B cell (primary cell): Measurements from ENCODE around the gene TTLL10. TPM values are rescaled to one million over a fixed set of nuclear protein-coding genes. Genes with fewer than 3 reads are reported as not detected.

Experiments
- ATAC-seq: fragments of 200-7000 bp; cut with Tn5 transposase; one replicate; pipeline ENCODE4 v1.10.0; 2021; ENCODE audit warnings: low read depth, mild to moderate bottlenecking, moderate number of reproducible peaks, moderate library complexity
- CTCF ChIA-PET: fragments of 350-600 bp; sonication (Branson Sonifier 250); formaldehyde crosslinking; loops from one replicate; lab custom pipeline; 2021; ENCODE audit warnings: antibody characterized with exemption, inconsistent platforms; lab: Charles Lee
- POLR2A ChIA-PET: fragments of 350-600 bp; sonication (Branson Sonifier 250); formaldehyde crosslinking; loops from one replicate; lab custom pipeline; 2021; ENCODE audit warnings: antibody characterized with exemption; lab: Charles Lee
- DNase-seq: peaks from one replicate; pipeline ENCODE4 v3.0.0; 2013
- H2AFZ ChIP-seq: 2 replicates; pipeline ENCODE4 v1.6.1; 2012; ENCODE audit warnings: mild to moderate bottlenecking, low read depth, low read length; ENCODE audit not compliant: insufficient read depth, poor library complexity, severe bottlenecking
- H3K27ac ChIP-seq, 2 donors: 1 replicate in 1 of 2; 2 replicates in 1 of 2; pipeline ENCODE4 v1.5.1; 2012 to 2013; ENCODE audit warnings: low read length in 2 of 2, mild to moderate bottlenecking in 2 of 2, moderate library complexity in 1 of 2
- H3K27me3 ChIP-seq, 4 experiments: fragments of 200-600 bp in 1 of 4; sonication (generic) in 1 of 4; replicated peaks in 1 of 4; 1 replicate in 2 of 4; 2 replicates in 2 of 4; pipeline versions ENCODE4 v1.6.1 to v1.7.0; 2013 to 2016; ENCODE audit warnings: low read length in 3 of 4, mild to moderate bottlenecking in 2 of 4, mixed read lengths in 1 of 4, moderate library complexity in 1 of 4; ENCODE audit not compliant: insufficient read depth in 4 of 4, control insufficient read depth in 3 of 4; ENCODE audit errors: control extremely low read depth in 1 of 4
- H3K36me3 ChIP-seq, 2 experiments: replicated peaks in 1 of 2; 1 replicate in 1 of 2; 2 replicates in 1 of 2; pipeline versions ENCODE4 v1.6.1 to v1.7.1; 2013; ENCODE audit warnings: low read length in 1 of 2; ENCODE audit not compliant: insufficient read depth in 2 of 2, control insufficient read depth in 1 of 2; ENCODE audit errors: control extremely low read depth in 1 of 2, extremely low read depth in 1 of 2
- H3K4me1 ChIP-seq, 2 donors: fragments of 200-600 bp in 1 of 2; sonication (generic) in 1 of 2; 1 replicate in 1 of 2; 2 replicates in 1 of 2; pipeline versions ENCODE4 v1.5.1 to v1.6.1; 2013 to 2017; ENCODE audit warnings: low read length in 2 of 2; ENCODE audit not compliant: control insufficient read depth in 2 of 2, insufficient read depth in 2 of 2
- H3K4me2 ChIP-seq: replicated peaks from 2 replicates; pipeline ENCODE3; 2012; ENCODE audit warnings: mild to moderate bottlenecking, low read depth, low read length; ENCODE audit not compliant: poor library complexity, severe bottlenecking
- H3K4me3 ChIP-seq, 5 experiments: fragments of 200-600 bp in 1 of 5; sonication (generic) in 1 of 5; 1 replicate in 3 of 5; 2 replicates in 2 of 5; pipeline versions ENCODE4 v1.5.1 to v1.7.0; 2011 to 2016; ENCODE audit warnings: low read length in 4 of 5, mild to moderate bottlenecking in 4 of 5, low read depth in 2 of 5, control low read depth in 1 of 5, moderate library complexity in 1 of 5; ENCODE audit not compliant: insufficient read depth in 1 of 5; ENCODE audit errors: control extremely low read depth in 1 of 5, extremely low read depth in 1 of 5
- H3K79me2 ChIP-seq: fragments of 200-600 bp; sonication (generic); one replicate; pipeline ENCODE4 v1.6.0; 2016; ENCODE audit warnings: low read length; ENCODE audit not compliant: control insufficient read depth, insufficient read depth
- H3K9ac ChIP-seq: fragments of 200-600 bp; sonication (generic); 2 replicates; pipeline ENCODE4 v1.6.1; 2017; ENCODE audit warnings: mild to moderate bottlenecking, low read length, moderate library complexity
- H3K9me3 ChIP-seq, 3 donors: one replicate each; pipeline versions ENCODE4 v1.6.1 to v1.7.1; 2013; ENCODE audit warnings: low read length in 2 of 3; ENCODE audit not compliant: control insufficient read depth in 2 of 3, insufficient read depth in 1 of 3; ENCODE audit errors: control extremely low read depth in 1 of 3
- H4K20me1 ChIP-seq: 2 replicates; pipeline ENCODE4 v1.6.0; 2012; ENCODE audit warnings: mild to moderate bottlenecking, low read length; ENCODE audit not compliant: insufficient read depth, control insufficient read depth, poor library complexity, severe bottlenecking
- H3K27ac Mint-ChIP-seq: one replicate; pipeline ENCODE4 v1.8.0; 2021; ENCODE audit warnings: mixed read lengths
- H3K27me3 Mint-ChIP-seq: one replicate; pipeline ENCODE4 v1.8.0; 2021; ENCODE audit warnings: mixed read lengths
- H3K4me1 Mint-ChIP-seq: one replicate; pipeline ENCODE4 v1.8.0; 2021; ENCODE audit warnings: mixed read lengths
- H3K4me3 Mint-ChIP-seq: one replicate; pipeline ENCODE4 v1.8.0; 2021; ENCODE audit warnings: mixed read lengths
- H3K9me3 Mint-ChIP-seq: one replicate; pipeline ENCODE4 v1.8.0; 2022; ENCODE audit warnings: mixed read lengths; ENCODE audit not compliant: insufficient read depth
- EZH2 ChIP-seq: IDR thresholded peaks from 2 replicates; pipeline ENCODE4 v1.6.1; 2012; ENCODE audit warnings: borderline replicate concordance, low read depth, mild to moderate bottlenecking, moderate library complexity, low read length; ENCODE audit not compliant: insufficient read depth, poor library complexity, severe bottlenecking
- WGBS: methylation state at CpG from one replicate; pipeline ENCODE4 v1.1.5; 2013; ENCODE audit warnings: missing lambda C conversion rate; ENCODE audit not compliant: insufficient coverage; 5-methylcytosine and 5-hydroxymethylcytosine counted together
- intact Hi-C: fragments of 100-400 bp; cut with micrococcal nuclease; formaldehyde crosslinking; loops from one replicate; pipeline ENCODE4 v1.10.0; 2022
- polyA plus RNA-seq: library from polyadenylated mRNA; depleted of rRNA; stranded (reverse); fragments of >200 nt; gene quantifications from 2 replicates; pipeline ENCODE4 v1.2.3, GENCODE V29; 2012
- total RNA-seq, 2 donors: library from RNA; stranded (reverse); fragments of 120-200 nt in 1 of 2; gene quantifications; 1 replicate in 1 of 2; 2 replicates in 1 of 2; pipeline versions ENCODE4 v1.2.3 to v1.2.4, GENCODE V29; 2013 to 2022
- TF ChIP-seq, protein P1 (sequence below): fragments of 200-600 bp; IDR thresholded peaks from one replicate; pipeline ENCODE4 v1.8.0; 2022; ENCODE audit warnings: antibody characterized with exemption, mild to moderate bottlenecking

Gene TTLL10
- total and polyA plus RNA-seq, 2 donors (not counting 1 experiment from before 2014, with no cell fraction given), result 0.37 to 0.45 TPM

DNA sequence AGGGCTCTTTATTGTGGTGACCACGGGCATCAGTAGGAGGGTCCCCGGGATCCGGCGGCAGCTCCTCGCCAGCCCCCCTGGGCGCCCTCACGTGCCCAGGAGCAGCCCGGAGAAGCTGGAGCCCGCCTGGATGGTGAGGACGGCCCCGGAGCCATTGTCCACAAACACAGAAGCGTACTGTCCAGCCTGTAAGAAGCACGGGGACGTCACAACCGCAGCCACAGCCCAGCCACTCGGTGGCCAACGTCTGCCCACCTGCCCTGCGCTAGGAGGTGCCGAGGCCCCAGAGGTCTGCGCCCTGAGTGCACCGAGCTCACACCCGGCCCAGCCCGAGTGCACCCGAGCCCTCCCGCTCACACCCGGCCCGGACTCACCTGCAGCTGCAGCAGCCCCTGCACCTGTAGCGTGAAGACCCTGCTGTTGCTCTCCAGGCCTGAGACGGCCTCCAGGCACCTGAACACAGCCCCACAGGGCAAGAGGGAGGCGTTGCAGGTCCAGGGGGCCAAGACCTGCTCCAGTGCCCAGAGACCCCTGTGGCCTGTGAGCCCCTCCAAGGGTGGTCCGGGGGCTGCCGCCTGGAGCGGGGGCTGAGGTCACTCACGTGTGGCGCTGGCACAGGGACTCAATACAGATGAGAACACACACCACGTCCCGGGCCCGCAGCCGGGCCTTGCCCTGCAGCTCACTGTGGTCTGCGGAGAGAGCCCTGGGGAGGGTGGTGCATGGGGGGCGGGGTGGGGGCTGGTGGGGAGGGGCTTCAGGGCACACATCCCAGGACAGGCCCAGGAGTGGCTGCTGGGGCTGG lies 69.0 kb downstream of the TTLL10 start:
- Mint-ChIP-seq H3K4me1 (peaks cover 8% of the 10 kb centered on the region), H3K4me3 (no peak overlapping the region), H3K9me3 (no peaks in the 10 kb centered on the region), H3K27ac (no peak overlapping the region), H3K27me3 (no peaks in the 10 kb centered on the region)
- Histone ChIP-seq H3K36me3 (no peaks in the 10 kb centered on the region), H2AFZ (no peak overlapping the region), H3K4me1 (peaks cover 20 to 22% of the 10 kb centered on the region in 2 donors), H3K9ac (no peak overlapping the region), H3K27me3 (peaks cover 0 to 59% (median 19%) of the 10 kb centered on the region in 4 experiments), H3K9me3 (peaks cover 0 to 14% (median 0%) of the 10 kb centered on the region in 3 donors), H3K27ac (no peak overlapping the region), H3K4me2 (no peak overlapping the region), H3K79me2 (peaks cover 3% of the 10 kb centered on the region), H3K4me3 (no peak overlapping the region), H4K20me1 (peaks cover 9% of the 10 kb centered on the region)
- intact Hi-C loops, result no loop called here
- TF ChIP-seq, protein P1, sequence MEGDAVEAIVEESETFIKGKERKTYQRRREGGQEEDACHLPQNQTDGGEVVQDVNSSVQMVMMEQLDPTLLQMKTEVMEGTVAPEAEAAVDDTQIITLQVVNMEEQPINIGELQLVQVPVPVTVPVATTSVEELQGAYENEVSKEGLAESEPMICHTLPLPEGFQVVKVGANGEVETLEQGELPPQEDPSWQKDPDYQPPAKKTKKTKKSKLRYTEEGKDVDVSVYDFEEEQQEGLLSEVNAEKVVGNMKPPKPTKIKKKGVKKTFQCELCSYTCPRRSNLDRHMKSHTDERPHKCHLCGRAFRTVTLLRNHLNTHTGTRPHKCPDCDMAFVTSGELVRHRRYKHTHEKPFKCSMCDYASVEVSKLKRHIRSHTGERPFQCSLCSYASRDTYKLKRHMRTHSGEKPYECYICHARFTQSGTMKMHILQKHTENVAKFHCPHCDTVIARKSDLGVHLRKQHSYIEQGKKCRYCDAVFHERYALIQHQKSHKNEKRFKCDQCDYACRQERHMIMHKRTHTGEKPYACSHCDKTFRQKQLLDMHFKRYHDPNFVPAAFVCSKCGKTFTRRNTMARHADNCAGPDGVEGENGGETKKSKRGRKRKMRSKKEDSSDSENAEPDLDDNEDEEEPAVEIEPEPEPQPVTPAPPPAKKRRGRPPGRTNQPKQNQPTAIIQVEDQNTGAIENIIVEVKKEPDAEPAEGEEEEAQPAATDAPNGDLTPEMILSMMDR, result no peak
- WGBS, result 87% methylated on average over 34 of the region's 41 CpGs
- ATAC-seq (no peak), DNase-seq (no peak)
- ChIA-PET POLR2A (no interaction called here), CTCF (interaction anchor here (0.9 to 2.3 kb wide), 3 partner anchors 8 to 259 kb away, joined by 3 to 7 read pairs (median 6); no protein-coding TSS in a partner anchor)

DNA sequence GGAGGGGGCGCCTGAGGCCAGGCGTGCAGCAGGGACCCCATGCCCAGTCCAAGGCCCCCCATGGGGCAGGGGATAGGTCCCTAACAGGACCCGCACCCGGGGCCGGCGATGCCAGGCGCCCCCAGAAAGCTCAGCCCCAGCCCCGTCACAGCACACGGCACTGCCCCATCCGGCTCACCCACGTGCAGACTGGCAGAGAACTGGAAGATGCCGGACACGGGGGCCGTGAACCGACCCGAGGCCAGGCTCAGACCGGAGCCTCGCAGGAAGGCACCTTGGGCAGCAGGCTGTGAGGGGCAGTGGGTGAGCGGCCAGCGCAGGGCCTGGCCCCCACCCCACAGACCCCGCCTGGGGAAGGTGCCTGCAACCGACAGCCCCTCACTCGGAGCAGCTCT lies 69.6 kb downstream of the TTLL10 start:
- no peak for TF ChIP-seq EZH2
- TF ChIP-seq, protein P1, result no peak
- Histone ChIP-seq H3K79me2 (peaks cover 3% of the 10 kb centered on the region), H3K4me3 (no peak overlapping the region), H3K4me2 (no peak overlapping the region), H3K9me3 (peaks cover 0 to 14% (median 0%) of the 10 kb centered on the region in 3 donors), H3K27me3 (peaks cover 0 to 55% (median 17%) of the 10 kb centered on the region in 4 experiments), H3K4me1 (peaks cover 14 to 16% of the 10 kb centered on the region in 2 donors), H3K27ac (no peak overlapping the region), H4K20me1 (peaks cover 11% of the 10 kb centered on the region), H2AFZ (no peak overlapping the region), H3K36me3 (no peaks in the 10 kb centered on the region), H3K9ac (no peak overlapping the region)
- Mint-ChIP-seq H3K4me3 (no peak overlapping the region), H3K27ac (no peak overlapping the region), H3K9me3 (no peaks in the 10 kb centered on the region), H3K27me3 (no peaks in the 10 kb centered on the region), H3K4me1 (peaks cover 2% of the 10 kb centered on the region)
- no peak for ATAC-seq
- DNase-seq, result no peak
- POLR2A ChIA-PET, result no interaction called here
- intact Hi-C loops, result no loop called here
- WGBS, result 88% methylated on average over 23 of the region's 23 CpGs
- CTCF ChIA-PET, result interaction anchor here (2.3 kb wide), 1 partner anchor 8 kb away, joined by 7 read pairs; no protein-coding TSS in a partner anchor
